ENCODE results near the gene CSRP1.

Gene CSRP1

GRCh38 chr1:201513498-201514243, 6.7 kb upstream of the CSRP1 start:
- no peak for DNase-seq (ENCODE audit: low read depth)

DNA sequence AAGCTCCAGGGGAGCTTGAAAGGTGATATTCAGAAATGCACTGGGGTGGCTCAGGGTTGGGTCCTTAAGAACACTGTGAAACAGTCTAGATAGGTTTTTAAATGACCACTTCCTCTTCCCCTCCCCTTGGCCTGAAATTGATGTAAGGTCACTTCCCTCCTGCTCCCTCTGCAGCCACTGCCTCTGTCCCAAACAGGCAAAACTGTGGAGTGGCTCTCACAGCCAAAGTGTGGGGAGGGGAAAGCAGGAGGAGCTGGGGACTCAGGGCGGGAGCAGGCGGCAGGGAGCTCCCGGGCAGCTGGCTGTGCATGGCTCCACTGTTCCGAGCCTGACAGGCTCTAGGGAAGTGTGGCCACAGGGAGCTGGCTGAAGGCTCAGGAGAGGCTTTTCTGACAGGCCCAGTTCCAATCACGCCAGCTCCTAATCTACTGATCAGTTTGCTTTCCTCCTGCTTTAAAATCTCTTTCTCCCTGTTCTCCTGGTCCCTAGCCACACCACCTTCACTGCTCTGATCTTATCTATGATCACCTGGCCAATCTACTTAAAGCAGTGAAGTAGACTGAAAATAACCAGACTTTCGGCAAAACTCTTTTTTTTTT, 5.1 kb upstream of the CSRP1 start:
- no peak for DNase-seq (ENCODE audit: low read depth)

DNA sequence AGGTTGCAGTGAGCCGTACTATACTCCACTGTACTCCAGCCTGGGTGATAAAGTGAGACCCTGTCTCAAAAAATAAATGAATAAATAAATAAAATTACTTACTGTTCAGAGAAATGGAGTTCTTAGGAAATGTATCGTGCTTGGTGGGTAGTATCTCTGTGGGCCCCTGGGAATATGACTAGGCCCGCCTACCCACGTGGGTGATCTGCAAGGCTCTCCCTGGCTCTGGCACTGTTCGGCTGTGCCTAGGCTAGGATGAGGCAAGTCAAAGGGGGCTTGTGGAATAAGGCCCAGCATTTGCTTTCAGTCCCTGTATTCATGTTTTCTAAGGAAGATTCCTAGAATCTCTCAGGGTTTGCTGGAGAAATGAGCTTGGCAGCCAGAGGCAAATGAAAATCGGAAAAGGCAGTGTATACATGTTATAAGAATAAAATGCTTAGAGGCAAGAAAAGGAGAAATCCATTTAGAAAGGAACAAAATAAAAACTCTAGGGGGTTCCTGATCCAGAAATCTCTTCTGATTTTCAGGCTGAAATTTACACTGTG, 4.5 kb upstream of the CSRP1 start:
- DNase-seq (ENCODE audit: low read depth), result no peak

GRCh38 chr1:201510734-201511133, 3.8 kb upstream of the CSRP1 start:
- DNase-seq (ENCODE audit: low read depth), result no peak

- no peak for DNase-seq (ENCODE audit: low read depth)
Observed at GRCh38 chr1:201509601-201510374, 2.9 kb upstream of the CSRP1 start.

DNA sequence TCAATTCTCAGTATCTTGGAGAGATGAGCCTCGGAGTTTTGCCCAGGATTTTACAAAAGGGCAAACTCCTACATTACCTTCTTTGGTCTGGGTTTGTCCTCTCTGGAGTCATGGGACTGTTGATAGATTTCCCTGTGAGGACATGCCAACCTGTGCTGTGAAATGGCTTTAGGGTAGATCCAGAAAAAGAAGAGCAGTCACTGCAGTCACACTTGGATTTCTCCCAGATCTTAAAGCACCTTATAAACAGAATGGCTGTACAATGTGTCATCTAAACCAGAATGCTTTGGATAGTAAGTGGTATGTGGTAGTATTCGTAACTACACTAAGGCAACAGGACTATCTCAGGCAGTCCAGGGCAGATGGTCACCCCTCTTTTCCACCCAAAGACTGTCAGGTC, 1.9 kb upstream of the CSRP1 start:
- DNase-seq (ENCODE audit: low read depth), result no peak

GRCh38 chr1:201507360-201507675, 395 bp upstream of the CSRP1 start:
- no peak for DNase-seq (ENCODE audit: low read depth)

GRCh38 chr1:201506092-201506491, 831 bp downstream of the CSRP1 start:
- no peak for DNase-seq (ENCODE audit: low read depth)

DNA sequence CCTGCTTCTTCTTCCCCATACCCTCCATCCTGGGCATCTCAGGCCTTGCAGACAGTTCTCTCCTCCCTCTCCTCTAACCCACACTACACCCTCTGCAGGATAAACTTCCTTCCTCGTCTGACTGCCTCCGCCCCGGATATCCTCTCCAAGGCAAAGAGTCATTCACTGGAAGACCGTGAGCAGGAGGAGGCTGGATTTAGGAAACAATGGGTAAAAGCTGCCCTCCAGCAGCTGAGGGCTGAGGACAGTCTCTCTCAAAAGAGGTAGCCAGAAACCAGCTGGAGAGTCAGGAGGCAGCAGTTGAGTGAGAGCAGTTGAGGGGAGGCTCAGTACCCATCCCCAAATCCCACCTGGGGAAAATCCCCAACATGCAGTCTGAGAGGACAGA, 1.4 kb downstream of the CSRP1 start:
- no peak for DNase-seq (ENCODE audit: low read depth)

GRCh38 chr1:201504799-201505502, 2.0 kb downstream of the CSRP1 start:
- no peak for DNase-seq (ENCODE audit: low read depth)

DNA sequence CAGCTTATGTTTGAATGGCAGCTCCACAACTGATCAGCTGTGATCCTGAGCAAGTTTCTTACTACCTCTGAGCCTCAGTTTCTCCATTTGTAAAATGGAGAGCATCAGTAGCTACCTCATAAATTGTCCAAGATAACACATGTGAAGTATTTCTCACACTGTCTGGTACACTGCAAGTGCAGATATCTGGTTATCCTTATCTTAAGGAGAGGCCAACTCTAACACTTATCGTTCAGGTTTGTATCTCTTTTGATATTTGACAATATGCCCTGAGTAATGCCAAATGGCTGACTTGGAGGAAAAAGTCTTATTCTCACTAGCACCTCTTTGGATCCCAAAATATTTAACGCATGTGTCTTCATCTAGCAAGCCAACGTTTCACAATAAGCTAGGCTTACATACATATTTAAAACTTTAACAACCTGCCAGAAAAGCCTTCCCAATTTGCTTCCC, 2.7 kb downstream of the CSRP1 start:
- DNase-seq (ENCODE audit: low read depth), result no peak

DNA sequence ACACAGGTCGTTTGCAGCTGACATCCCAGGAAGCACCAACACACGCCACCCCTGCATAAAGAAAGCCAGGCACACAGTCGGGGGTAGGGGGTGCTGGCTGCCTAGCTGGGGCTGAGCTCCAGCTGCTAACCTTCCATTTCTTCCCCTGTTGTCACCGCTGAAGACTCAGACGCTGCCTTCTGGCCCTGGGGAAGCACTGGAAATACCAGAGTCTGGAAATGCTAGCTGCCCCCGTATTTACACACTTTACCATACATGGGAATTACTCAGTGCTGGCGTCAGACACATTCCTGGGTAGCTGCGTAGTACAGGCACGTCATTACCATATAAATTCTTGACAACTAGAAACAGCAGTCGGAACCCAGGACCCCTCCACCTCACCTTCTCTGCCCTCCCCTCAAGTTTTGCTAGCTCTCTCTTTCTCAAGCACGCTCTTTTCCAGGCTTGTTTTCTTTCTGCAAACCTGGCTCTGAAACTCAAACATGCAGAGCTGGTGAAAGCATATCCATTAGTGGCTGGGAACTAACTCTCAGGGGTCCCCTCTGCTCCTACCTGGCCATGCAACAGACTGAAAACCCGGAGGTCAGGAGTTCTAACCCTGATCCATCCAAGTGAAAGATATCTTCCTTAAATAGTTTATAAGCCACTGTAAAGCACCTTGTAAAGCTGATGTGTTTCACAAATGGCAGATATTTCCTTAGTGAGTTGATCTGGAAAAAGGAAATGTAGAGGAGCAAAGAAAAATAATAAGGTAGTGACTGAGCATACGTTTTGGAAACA, 3.3 kb downstream of the CSRP1 start:
- no peak for DNase-seq (ENCODE audit: low read depth)

DNA sequence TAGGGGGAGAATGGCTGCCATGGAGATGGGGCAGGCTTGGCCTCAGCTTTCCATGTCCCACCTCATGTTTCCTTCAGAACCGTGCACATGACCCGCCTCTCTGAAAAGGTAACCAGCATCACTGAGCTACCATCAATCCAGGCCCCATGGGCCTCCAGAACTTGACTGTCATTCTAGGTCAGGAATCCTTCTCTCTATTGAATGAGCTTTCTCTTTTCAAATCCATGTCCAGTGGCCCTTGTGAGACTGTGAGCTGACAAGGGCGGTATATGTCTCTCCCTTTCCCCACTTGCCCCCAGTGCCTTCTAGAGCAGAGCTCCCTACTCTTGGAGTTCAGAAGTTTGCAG, 4.4 kb downstream of the CSRP1 start:
- DNase-seq (ENCODE audit: low read depth), result no peak

DNA sequence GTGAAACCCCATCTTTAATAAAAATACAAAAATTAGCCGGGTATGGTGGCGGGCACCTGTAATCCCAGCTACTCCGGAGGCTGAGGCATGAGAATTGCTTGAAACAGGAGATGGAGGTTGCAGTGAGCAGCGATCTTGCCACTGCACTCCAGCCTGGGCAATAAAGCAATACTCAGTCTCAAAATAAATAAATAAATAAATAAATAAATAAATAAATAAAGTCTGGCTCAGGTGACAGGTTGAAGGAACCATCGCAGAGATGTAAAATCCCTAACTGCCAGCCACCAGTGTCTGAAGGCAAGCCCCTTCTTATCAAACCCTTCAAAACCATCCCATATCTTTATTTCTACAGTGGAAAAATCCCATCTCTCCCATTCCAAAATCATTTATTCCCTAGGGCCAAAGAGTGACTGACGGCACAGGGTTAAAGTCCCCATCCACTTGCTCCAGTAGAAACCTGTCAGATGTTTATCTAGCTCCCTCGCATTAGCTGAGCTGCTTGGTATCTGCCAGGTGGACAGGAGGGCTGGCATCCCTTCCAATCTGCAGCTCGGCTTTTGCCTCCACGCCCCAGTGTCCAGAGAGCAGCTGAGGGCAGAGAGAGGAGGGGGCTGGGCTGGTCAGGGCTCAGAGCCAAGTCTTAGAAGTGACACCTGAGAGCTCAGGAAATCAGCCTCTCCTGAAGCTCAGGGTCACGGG, 5.0 kb downstream of the CSRP1 start:
- no peak for DNase-seq (ENCODE audit: low read depth)

DNA sequence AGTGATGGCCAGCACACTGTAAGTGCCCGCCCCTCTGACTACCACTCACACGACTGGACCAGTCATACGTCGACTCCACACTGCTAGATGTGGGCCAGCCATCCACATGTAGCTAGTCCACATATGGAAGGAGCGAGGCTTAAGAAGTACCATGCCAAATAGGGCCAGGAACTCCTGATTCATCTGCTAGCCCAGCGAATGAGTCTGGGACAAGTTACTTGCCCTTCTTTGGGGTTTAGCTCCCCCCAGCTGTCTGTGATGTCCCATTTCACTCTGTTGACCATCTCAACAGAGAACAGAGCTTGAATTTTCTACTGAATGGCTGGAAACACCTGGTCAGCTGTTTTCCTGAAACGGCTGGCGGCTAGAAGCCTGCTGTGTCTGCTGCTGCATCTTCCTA, 5.8 kb downstream of the CSRP1 start:
- no peak for DNase-seq (ENCODE audit: low read depth)

DNA sequence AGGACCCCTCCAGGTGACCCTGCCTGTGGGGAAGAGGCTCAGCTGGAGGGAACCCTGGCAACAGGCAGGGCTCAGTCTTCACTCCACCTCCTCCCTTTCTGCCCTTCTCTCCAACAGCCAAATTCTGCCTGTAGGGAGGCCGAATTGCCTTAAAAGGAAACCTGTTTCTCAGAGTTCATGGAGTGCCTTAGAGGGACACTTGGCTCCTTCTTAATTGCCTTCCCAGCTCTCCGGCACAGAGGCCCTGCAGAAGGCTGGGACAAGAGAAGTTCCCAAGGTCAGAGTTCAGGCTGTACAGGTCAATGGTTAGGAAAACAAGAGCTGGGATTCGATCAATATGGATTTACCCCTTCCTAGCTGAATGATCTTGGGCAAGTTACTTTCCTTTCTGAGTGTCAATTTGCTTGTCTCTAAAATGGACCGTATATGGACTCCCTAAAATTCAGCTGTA, 6.2 kb downstream of the CSRP1 start:
- DNase-seq (ENCODE audit: low read depth), result no peak

DNA sequence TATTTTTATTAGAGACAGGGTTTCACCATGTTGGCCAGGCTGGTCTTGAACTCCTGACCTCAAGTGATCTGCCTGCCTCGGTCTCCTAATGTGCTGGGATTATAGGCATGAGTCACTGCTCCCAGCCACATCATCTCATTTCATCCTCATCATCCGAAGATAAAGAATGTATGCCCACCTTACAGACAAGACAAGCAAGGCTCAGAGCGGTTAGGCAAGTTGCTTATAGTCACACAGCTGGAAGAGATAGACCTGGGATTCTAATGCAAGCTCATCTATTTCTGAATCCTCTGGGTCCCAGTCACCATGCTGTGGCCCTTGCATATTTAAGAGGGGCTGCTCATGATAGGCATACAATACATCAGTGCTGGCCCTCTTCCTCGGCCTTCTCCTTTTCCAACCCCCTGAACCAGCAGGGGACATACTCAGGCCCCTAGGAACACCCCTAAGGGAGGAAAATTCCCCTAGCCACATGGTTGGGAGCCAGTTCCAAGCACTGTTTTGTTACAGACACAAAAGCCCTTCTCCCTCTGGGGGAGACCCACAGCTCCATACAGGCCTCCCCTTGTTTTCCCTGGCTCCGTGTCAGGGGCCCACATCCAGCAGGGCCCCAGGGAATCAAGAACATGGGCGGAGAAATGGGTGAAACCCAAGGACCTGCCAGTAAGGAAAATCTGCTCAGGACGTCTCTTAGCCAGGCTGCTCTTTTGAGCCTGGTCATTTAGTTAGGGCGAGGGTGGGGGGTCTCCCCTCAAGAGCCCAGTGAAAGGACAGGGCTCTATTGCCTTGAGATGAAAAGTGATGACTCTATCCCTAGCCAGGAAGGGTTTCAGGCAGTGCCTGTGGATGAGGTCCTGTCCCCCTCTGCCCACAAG, 6.9 kb downstream of the CSRP1 start:
- no peak for DNase-seq (ENCODE audit: low read depth)

GRCh38 chr1:201499191-201499590, 7.7 kb downstream of the CSRP1 start:
- no peak for DNase-seq (ENCODE audit: low read depth)

DNA sequence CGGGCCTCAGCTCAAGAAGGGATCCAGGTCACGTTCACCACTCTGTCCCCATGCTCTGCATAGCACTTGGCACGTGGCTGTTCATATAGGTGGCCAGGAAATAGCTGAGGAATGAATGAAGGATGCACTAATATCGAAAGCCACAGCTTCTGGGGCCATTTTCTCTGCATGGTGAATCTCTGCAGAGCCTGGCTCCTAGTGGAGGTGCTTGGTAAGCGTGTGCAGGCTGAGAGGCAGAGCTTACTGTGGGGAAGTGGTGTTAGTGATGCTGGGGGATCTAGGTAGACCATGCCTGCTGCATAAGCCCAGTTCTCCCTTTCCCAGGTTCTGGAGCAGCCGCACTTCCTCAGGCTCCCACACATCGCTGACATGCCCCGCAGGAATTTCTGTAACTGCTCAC, 8.3 kb downstream of the CSRP1 start:
- DNase-seq (ENCODE audit: low read depth), result no peak

- DNase-seq (ENCODE audit: low read depth), result no peak
Observed at GRCh38 chr1:201497935-201498509, 8.9 kb downstream of the CSRP1 start.
